GM21423 (cell line): Measurements from ENCODE around the gene PCYOX1L.

Source experiments
- ATAC-seq: cut with Tn5 transposase; IDR thresholded peaks from one replicate; pipeline ENCODE4 v1.9.1; 2021; ENCODE audit warnings: mild to moderate bottlenecking, moderate library complexity; ENCODE audit not compliant: unreplicated experiment

The PCYOX1L gene

GRCh38 chr5:149367249-149367971 is 9.6 kb downstream of the PCYOX1L start:
- ATAC-seq, result peak; percentile 74

GRCh38 chr5:149367972-149368645 is 10.3 kb downstream of the PCYOX1L start:
- no peak for ATAC-seq

- no peak for ATAC-seq
Measured at GRCh38 chr5:149370878-149371277, 13.0 kb downstream of the PCYOX1L start.

- peak; percentile 79 for ATAC-seq
Measured at GRCh38 chr5:149371296-149371962, 13.6 kb downstream of the PCYOX1L start.

- ATAC-seq, result no peak
Measured at GRCh38 chr5:149372076-149372795, 14.4 kb downstream of the PCYOX1L start.

- no peak for ATAC-seq
Measured at GRCh38 chr5:149372932-149373331, 15.1 kb downstream of the PCYOX1L start.

GRCh38 chr5:149374303-149374702 is 16.5 kb downstream of the PCYOX1L start:
- ATAC-seq, result no peak

GRCh38 chr5:149374801-149375200 is 17.0 kb downstream of the PCYOX1L start:
- ATAC-seq, result no peak

GRCh38 chr5:149375434-149375833 is 17.6 kb downstream of the PCYOX1L start:
- ATAC-seq, result no peak

GRCh38 chr5:149376104-149376503 is 18.3 kb downstream of the PCYOX1L start:
- no peak for ATAC-seq

GRCh38 chr5:149376711-149377447 is 19.0 kb downstream of the PCYOX1L start:
- ATAC-seq, result no peak

GRCh38 chr5:149378241-149378820 is 20.5 kb downstream of the PCYOX1L start:
- ATAC-seq, result no peak

- no peak for ATAC-seq
Measured at GRCh38 chr5:149379177-149379761, 21.4 kb downstream of the PCYOX1L start, which contains the start of gene IL17B. Gene IL17B (minus strand): TSS chr5:149379292. CDS start chr5:149379225, 67 bp downstream.

- no peak for ATAC-seq
Measured at GRCh38 chr5:149379818-149380374, 22.1 kb downstream of the PCYOX1L start.

- ATAC-seq, result no peak
Measured at GRCh38 chr5:149380466-149381121, 22.7 kb downstream of the PCYOX1L start.

- peak; percentile 11 for ATAC-seq
Measured at GRCh38 chr5:149381261-149381985, 23.6 kb downstream of the PCYOX1L start.

- ATAC-seq, result peak; percentile 66
Measured at GRCh38 chr5:149381986-149382338, 24.1 kb downstream of the PCYOX1L start.

GRCh38 chr5:149382517-149383220 is 24.8 kb downstream of the PCYOX1L start:
- no peak for ATAC-seq
